ENCODE measurements around the gene SEC23A. TPM values are rescaled to one million over a fixed set of nuclear protein-coding genes. Genes with fewer than 3 reads are reported as not detected.

SEC23A gene
- total RNA-seq (2022; extraction: Qiagen RNA extraction): 55.0 to 99.4 TPM (median 84.1 TPM) in 5 replicates

DNA sequence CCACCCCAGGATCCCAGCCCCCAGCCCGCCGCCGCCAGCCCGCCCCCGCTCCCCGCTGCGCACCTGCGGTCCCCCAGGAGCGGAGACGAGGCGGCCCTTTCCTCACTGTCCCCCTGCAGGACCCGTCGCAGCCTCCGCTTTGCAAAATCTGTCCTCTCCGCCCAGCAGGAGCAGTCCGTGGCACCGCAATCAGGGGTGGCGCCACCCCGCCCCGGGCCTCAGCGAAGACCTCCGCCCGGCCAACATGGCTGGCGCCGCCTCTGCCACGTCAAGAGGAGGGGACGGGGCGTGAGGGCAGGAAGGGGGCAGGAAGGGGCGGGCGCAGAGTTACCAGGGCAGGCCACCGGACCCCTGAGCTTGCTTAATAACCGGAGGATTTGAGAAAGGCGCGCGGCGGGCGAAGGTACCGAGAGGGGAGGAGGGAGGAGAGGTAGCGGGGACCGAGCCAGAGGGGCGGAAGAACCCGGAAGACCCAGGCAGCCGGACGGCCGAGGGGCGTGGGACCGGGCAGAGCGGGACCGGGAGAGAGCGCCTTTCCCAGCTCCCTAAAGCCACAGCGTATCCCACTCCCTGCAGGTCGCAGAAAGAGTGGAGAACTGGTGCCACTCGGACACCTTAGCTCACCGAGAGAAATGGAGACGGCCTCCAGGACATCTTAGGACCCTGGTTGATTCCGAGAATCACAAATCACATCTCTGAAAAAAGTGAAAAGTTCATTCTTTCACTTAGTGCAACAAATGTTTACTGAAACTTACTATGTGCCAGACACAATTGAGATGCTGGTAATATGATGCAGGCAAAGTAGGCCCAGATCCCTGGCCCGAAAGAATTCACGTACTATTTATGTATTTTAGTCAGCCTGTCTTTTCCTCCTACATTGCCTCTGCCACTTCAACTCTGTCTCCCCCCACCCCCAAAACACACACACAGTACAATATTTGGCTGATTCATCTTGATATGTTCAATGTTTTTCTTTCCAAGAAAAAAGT lies at the start of gene SEC23A:
SEC23A (minus strand) TSS at position 267 of the 989 bp plus-strand sequence. CDS start 7,117 bp downstream, outside the sequence.

DNA sequence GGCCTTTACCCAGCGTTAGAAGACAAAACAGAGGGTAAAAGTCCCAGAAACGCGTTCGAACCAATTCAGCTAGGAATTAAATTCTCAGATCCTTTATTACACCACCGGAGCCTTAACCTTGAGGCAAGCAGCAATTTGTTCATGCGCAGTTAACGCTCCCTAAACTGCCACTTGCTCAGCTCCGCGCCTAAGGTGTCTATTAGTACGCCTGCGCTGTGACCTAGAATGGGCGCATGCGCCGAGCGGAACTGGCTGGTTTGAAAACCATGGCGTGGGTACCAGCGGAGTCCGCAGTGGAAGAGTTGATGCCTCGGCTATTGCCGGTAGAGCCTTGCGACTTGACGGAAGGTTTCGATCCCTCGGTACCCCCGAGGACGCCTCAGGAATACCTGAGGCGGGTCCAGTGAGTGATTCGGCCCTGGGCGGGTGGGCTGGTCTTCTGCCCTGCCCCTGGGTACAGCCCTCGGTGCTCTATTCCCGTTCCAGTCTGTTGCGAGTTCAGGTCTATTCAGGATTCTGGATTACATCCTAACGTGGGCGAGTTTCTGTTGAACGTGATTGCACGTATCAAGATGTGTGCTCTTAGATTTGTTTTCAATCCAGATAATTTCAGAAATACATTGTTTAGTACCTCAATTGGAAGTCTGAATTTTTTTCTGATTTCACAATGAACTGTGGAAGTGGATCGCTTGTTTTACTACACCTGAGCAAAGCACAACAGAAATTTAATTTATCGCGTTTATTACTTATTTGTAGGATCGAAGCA lies 11.2 kb upstream of the SEC23A start, which contains the start of gene GEMIN2:
GEMIN2 (plus strand) TSS at position 251 of the 766 bp plus-strand sequence; CDS start at position 267, 16 bp downstream.

Other genes with a start within 250 kb of the SEC23A start
- 20.1 to 27.5 TPM (median 22.4 TPM) in 5 replicates for gene GEMIN2, start 11.1 kb upstream of the SEC23A start, total RNA-seq (2022; extraction: Qiagen RNA extraction)
- 11.7 to 17.3 TPM (median 15.8 TPM) in 5 replicates for gene TRAPPC6B, start 67.1 kb upstream of the SEC23A start, total RNA-seq (2022; extraction: Qiagen RNA extraction)
- 41.9 to 47.6 TPM (median 46.2 TPM) in 5 replicates for gene PNN, start 72.0 kb upstream of the SEC23A start, total RNA-seq (2022; extraction: Qiagen RNA extraction)
- gene MIA2, start 130.7 kb upstream of the SEC23A start, total RNA-seq (2022; extraction: Qiagen RNA extraction): 18.3 to 22.0 TPM (median 19.2 TPM) in 5 replicates

Measured in A549 treated with dexamethasone at 1 μM for 4 hours (cell line).